Uterine smooth muscle cell (primary cell): ENCODE measurements around the gene RRAGB. TPM values are rescaled to one million over a fixed set of nuclear protein-coding genes. Genes with fewer than 3 reads are reported as not detected.

Experiments
- total RNA-seq: library from RNA; depleted of rRNA; stranded (reverse); fragments of >200 nt; gene quantifications from 2 replicates; pipeline ENCODE4 v1.2.3, GENCODE V29; 2014

RRAGB gene
- 11.8 and 25.6 TPM in 2 replicates for total RNA-seq

GRCh38 chrX:55717521-55718497 is at the start of gene RRAGB:
TSS of gene RRAGB (plus strand) at chrX:55717749. CDS start at chrX:55718328, 579 bp downstream.

Other genes starting within 250 kb of the RRAGB start
- gene USP51, start 227.9 kb upstream of the RRAGB start, total RNA-seq = 1.5 and 2.5 TPM in 2 replicates
- gene FOXR2, start 94.3 kb upstream of the RRAGB start, total RNA-seq = not detected in 2 replicates